GM20431 (cell line): ENCODE results near the gene SORBS1.

Source experiments
- in situ Hi-C: fragments of 300-500 bp; cut with MseI, MboI; formaldehyde crosslinking; loops from one replicate; pipeline ENCODE4 v1.15.0; 2020; ENCODE audit warnings: low sequenced_read_pairs; ENCODE audit not compliant: unreplicated experiment

The SORBS1 gene

DNA sequence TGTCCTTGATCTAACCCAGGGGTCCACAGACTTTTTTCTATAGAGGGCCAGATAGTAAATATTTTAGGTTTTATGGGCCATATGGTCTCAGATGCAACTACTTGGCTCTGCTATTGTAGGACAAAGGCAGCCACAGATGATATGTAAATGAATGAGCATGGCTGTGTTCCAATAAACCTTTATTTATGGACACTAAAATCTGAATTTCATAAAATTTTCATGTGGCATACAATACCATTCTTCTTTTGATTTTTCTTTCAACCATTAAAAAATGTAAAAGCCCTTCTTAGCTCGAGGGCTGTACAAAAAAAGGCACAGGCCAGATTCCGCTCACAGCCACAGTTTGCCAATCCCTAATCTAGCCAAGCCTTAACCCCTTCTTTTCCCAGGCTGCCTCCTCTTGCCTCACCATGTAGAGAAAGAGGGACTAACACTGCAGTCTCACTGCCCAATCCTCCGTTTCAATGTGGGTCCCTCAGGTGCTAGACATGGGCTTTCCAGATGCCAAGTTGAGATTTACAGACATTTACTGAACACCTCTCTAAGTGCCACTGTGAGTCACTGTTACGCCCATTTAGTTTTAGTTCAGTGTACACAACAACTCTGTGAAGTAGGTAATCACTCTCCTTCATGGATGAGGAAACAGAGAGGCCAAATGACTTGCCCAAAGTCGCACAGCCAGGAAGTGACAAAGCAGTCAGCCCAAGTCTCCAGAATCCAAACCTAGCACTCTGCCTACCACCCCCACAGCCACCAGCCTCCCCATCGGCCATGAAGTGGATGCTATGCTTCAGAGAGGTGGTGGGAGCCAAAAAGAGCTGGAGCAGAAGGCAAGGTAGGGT, 137.8 kb downstream of the SORBS1 start:
- in situ Hi-C loops, result no loop called here

GRCh38 chr10:95422233-95422632, 138.9 kb downstream of the SORBS1 start:
- in situ Hi-C loops, result no loop called here

- in situ Hi-C loops, result no loop called here
Measured at GRCh38 chr10:95421782-95422181, 139.4 kb downstream of the SORBS1 start.

DNA sequence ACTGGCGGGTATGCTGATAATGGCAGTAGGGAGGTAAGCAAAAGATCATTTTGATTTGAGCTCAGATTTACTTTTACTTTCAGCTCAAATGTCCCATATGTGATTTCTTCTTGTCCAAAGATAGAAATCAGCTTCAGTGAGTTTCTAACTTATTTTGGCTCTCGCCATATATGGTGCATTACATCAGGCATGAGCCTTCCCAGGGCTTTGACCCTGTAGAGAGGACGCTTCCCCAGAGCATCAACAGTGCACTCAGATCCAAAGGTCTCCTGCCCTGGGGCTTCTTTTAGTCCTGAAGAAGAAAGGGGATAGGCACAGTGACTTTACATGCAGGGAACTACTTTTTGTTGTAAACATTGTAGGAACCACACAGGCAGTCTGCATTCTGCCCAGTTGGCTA, 141.8 kb downstream of the SORBS1 start:
- in situ Hi-C loops, result no loop called here

GRCh38 chr10:95416973-95417372, 144.2 kb downstream of the SORBS1 start:
- in situ Hi-C loops, result no loop called here

DNA sequence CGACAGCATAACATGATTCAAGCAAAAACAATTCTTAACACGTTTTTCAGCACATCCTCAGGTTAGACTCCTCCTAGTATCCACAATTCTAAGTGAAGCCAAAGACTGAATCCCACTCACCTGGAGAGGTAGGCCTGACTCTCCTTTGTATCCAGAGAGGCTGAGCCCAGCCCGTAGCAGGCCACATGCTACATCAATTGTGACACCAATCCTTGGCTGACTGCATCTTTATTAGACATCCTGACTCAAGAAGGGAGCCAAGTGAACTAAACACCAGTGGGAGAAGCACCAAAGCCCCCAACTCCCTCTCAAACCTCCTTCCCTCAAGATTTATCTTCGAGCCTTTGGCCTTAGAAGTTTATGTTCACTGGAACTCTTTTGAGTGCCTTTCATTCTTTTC, 144.9 kb downstream of the SORBS1 start:
- in situ Hi-C loops, result no loop called here

- in situ Hi-C loops, result no loop called here
Measured at GRCh38 chr10:95415621-95416031, 145.5 kb downstream of the SORBS1 start.

GRCh38 chr10:95414844-95415485, 146.2 kb downstream of the SORBS1 start:
- in situ Hi-C loops, result no loop called here

DNA sequence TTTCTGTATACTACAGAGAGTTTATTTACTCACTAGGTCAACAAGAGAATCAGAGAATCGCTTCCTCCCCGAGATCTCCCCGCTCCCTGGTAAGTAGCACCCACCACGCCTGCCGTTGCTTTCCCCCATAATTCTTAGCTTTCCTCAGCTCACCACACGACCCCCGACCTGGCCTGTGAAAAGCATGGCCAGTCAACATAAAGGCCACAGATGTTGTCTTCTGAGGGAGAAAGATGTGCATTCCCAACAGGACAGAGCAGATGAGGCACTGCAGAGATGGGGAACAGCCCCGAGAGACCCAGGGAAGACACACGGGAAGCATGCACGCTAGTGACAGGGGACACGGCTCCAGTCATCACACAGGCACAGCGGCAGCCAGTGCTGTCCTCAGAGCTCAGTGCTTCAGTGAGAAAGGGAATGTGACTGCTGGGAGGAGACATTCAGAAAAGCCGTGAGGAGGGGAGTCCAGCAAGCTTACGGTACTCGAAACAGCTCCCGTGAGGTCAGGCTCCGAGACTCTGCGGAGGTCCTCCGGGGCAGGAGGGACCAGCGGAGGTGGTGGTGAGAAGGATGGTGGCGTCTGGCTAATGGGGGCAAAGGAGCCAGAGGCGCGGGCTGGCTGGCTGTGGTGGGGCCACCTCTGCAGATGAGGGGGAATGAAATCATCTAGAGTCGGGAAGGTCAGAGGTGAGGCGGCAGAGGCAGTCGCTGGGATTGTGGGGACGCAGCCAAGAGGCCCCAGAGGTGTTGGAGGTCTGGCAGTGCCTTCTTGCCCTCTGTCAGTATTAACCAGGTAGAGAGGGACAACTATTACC, 146.9 kb downstream of the SORBS1 start:
- in situ Hi-C loops, result no loop called here

- in situ Hi-C loops, result no loop called here
Measured at GRCh38 chr10:95413588-95413987, 147.6 kb downstream of the SORBS1 start.

GRCh38 chr10:95411635-95412034, 149.5 kb downstream of the SORBS1 start:
- in situ Hi-C loops, result no loop called here

GRCh38 chr10:95408983-95409873, 151.9 kb downstream of the SORBS1 start:
- in situ Hi-C loops, result no loop called here

- in situ Hi-C loops, result no loop called here
Measured at GRCh38 chr10:95408148-95408960, 152.8 kb downstream of the SORBS1 start.

GRCh38 chr10:95407546-95407945, 153.6 kb downstream of the SORBS1 start:
- in situ Hi-C loops, result no loop called here

DNA sequence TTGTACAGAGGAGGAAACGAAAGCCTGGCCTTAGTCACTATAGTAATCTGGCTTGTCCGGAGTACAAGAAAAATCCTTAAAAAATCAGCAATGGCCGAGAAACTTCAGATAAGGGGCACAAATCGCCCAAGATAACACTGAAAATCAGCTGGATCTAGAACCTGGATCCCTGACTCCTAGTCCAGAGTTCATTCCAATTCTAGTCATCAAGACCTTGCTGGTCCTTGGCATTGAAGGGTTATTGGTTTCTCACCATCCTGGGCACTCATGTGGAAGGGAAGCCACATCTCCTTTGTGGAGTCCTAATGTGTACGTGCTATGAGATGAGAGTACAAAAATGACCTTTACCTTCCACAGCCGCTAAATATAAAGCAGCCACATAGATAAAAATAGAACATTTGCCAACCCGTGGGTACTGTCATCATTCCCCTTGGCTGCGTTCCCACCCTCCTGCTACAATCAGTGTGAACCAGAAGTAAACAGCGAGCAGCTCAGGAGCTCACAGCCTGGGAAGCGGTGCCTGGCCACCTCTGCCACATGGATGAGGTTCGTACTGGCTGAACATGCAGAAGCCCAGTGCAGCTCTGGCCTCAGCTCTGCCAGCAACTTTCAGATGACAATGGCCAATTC, 154.4 kb downstream of the SORBS1 start:
- in situ Hi-C loops, result no loop called here

GRCh38 chr10:95405655-95406054, 155.5 kb downstream of the SORBS1 start:
- in situ Hi-C loops, result no loop called here

DNA sequence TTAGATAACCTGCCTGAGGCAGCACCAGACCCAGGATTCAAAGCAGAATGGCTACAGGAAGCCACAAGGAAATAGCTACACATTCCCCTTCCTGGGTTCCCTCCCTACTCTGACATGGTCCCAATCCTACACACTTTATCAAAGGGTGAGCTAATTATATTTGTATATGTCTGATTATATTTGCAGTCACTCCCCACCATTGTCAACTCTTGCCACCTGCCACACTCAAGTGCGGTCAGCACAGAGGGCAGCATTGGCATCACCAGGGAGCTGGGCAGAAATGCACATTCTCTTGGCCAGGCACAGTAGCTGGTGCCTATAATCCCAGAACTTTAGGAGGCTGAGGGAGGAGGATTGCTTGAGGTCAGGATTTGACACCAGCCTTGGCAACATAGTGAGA, 156.3 kb downstream of the SORBS1 start:
- in situ Hi-C loops, result no loop called here

GRCh38 chr10:95404462-95404858, 156.7 kb downstream of the SORBS1 start:
- in situ Hi-C loops, result no loop called here
